Eye (tissue), 1 donor: ENCODE data around the gene ODAM.
"Not testable (repeated sequence)": the region's sequence is repeated elsewhere in the genome, so short reads cannot be mapped to it uniquely, and the experiment has no call there.

Experiments
- DNase-seq: peaks from one replicate; pipeline ENCODE4 v3.0.0-alpha.2; 2015

Gene ODAM

GRCh38 chr4:70195425-70195824 is at the start of gene ODAM:
Gene ODAM (plus strand): TSS chr4:70195725. CDS start chr4:70196544, 819 bp downstream.
- no peak for DNase-seq

- DNase-seq: no peak
Measured at GRCh38 chr4:70151271-70151670, 44.3 kb upstream of the ODAM start.

GRCh38 chr4:70152088-70152487 is 43.4 kb upstream of the ODAM start:
- no peak for DNase-seq

GRCh38 chr4:70153937-70154336 is 41.6 kb upstream of the ODAM start, which contains the start of gene PRR27:
Gene PRR27 (plus strand): TSS chr4:70154237. CDS start chr4:70154376, 139 bp downstream.
- DNase-seq: no peak

GRCh38 chr4:70158576-70158975 is 36.9 kb upstream of the ODAM start:
- no peak for DNase-seq

GRCh38 chr4:70177090-70177489 is 18.4 kb upstream of the ODAM start:
- no peak for DNase-seq

GRCh38 chr4:70178075-70178660 is 17.4 kb upstream of the ODAM start:
- DNase-seq: no peak

GRCh38 chr4:70179811-70180210 is 15.7 kb upstream of the ODAM start:
- DNase-seq: no peak

GRCh38 chr4:70181864-70182263 is 13.7 kb upstream of the ODAM start:
- DNase-seq: no peak

- peak; percentile 11 for DNase-seq
Measured at GRCh38 chr4:70182517-70183167, 12.9 kb upstream of the ODAM start.

- peak; percentile 52 for DNase-seq
Measured at GRCh38 chr4:70183168-70183939, 12.2 kb upstream of the ODAM start.

GRCh38 chr4:70183940-70184246 is 11.6 kb upstream of the ODAM start:
- no peak for DNase-seq

- no peak for DNase-seq
Measured at GRCh38 chr4:70187216-70187615, 8.3 kb upstream of the ODAM start.

- DNase-seq: no peak
Measured at GRCh38 chr4:70190579-70190978, 4.9 kb upstream of the ODAM start.

GRCh38 chr4:70191647-70192046 is 3.9 kb upstream of the ODAM start:
- DNase-seq: no peak

- no peak for DNase-seq
Measured at GRCh38 chr4:70192895-70193294, 2.6 kb upstream of the ODAM start.

GRCh38 chr4:70196857-70197256 is 1.3 kb downstream of the ODAM start:
- DNase-seq: no peak

- no peak for DNase-seq
Measured at GRCh38 chr4:70197842-70198241, 2.3 kb downstream of the ODAM start.

GRCh38 chr4:70203601-70204000 is 8.1 kb downstream of the ODAM start:
- DNase-seq: no peak

GRCh38 chr4:70212752-70213151 is 17.2 kb downstream of the ODAM start:
- not testable (repeated sequence) for DNase-seq

GRCh38 chr4:70216109-70216508 is 20.6 kb downstream of the ODAM start:
- DNase-seq: not testable (repeated sequence)

GRCh38 chr4:70216550-70216949 is 21.0 kb downstream of the ODAM start:
- DNase-seq: not testable (repeated sequence)

- DNase-seq: not testable (repeated sequence)
Measured at GRCh38 chr4:70221389-70221788, 25.9 kb downstream of the ODAM start.

- DNase-seq: not testable (repeated sequence)
Measured at GRCh38 chr4:70221818-70222217, 26.3 kb downstream of the ODAM start.
